ENCODE data around the gene EIF5. TPM values are rescaled to one million over a fixed set of nuclear protein-coding genes. Genes with fewer than 3 reads are reported as not detected.
"Not testable (repeated sequence)": the region's sequence is repeated elsewhere in the genome, so short reads cannot be mapped to it uniquely, and the experiment has no call there.

The EIF5 gene
- total RNA-seq, 2 donors from 2014 or later, result 191 to 232 TPM

DNA sequence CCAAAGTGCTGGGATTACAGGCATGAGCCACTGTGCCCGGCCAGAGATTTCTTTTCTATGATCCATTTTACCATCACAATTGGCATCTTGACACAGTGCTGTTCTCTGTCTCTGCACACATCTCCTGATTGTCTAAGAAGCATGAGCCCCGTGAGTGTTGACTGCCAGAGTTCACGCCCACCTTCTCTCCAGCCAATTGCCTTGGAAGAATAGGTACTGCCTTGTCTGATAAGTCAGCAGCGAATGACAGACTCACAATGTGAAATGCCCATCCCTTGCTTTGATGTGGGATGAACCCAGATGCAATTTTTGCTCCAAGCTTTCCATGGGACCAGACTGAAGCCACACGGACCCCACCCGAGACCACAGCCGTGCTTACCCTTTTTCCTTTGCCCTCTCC, 19.3 kb downstream of the EIF5 start:
- DNase-seq (ENCODE audit: low spot score), result no peak
- intact Hi-C loops (cut with DNase I), result loop anchor here in 1 of 2 donors (5.0 kb wide), 1 partner anchor 109 kb away; no protein-coding TSS in a partner anchor

DNA sequence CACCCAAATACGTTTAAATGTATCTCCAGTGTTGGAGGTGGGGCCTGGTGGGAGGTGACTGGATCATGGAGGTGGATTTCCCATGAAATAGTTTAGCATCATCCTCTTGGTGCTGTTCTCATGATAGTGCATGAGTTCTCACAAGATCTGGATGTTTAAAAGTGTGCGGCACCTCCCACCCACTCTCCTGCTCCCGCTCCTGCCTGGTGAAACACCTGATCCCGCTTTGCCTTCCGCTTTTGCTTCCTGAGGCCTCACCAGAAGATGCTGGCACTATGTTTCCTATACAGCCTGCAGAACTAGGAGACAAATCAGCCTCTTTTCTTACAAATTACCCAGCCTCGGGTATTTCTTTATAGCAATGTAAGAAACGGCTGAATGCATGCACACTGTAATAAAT, 20.1 kb downstream of the EIF5 start:
- intact Hi-C loops (cut with DNase I), result loop anchor here in 1 of 2 donors (5.0 kb wide), 1 partner anchor 108 kb away; no protein-coding TSS in a partner anchor
- no peak for DNase-seq (ENCODE audit: low spot score)

DNA sequence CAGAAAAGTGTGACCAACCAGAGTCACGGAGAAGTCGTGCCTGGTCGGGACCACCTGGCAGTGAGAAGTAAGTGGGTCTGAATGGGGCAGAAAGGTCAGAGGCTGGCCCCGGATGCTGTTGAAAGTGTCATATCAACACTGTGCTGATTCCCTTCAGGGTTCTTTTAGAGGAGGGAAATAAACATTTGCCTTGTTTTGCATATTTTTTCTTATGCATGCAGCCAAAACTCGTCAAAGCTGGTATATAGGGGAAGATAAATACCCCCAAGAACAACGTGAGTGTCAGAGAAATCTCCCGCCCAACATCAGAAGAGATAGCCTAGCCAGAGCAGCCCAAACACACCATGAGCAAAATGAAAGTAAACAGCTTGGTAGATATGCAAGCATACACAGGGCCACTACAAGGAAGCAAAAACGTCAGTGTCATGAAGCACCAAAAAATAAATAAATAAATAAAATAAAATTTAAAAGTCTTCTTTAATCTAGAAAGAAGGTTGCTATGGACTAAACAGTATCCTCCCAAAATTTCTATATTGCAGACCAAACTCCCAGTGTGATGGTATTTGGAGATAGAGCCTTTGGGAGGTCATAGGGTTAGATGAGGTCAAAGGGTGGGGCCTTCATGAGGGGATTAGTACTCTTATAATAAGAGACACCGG, 22.1 kb downstream of the EIF5 start:
- no peak for DNase-seq (ENCODE audit: low spot score)
- intact Hi-C loops (cut with DNase I), result no loop called here

GRCh38 chr14:103357552-103357951, 23.5 kb downstream of the EIF5 start:
- intact Hi-C loops (cut with DNase I); DNase-seq (ENCODE audit: low spot score): not testable (repeated sequence)

GRCh38 chr14:103360548-103360947, 26.5 kb downstream of the EIF5 start:
- intact Hi-C loops (cut with DNase I), result no loop called here
- DNase-seq (ENCODE audit: low spot score), result no peak

GRCh38 chr14:103361867-103362266, 27.8 kb downstream of the EIF5 start:
- intact Hi-C loops (cut with DNase I), result no loop called here
- no peak for DNase-seq (ENCODE audit: low spot score)

DNA sequence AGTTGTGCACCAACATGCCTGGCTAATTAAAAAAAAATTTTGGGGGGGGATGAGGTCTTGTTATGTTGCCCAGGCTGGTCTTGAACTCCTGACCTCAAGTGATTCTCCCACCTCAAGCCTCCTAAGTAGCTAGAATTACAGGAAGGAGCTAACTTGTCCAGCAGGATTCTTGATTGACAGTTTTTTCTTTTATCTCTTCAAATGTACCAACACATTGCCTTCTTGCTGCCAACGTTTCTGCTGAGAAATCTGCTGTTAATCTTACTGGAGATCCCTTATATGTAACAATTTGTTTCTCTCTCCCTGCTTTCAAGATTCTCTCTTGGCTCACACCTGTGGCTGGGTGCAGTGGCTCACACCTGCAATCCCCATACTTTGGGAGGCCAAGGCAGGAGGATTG, 28.7 kb downstream of the EIF5 start:
- intact Hi-C loops (cut with DNase I), result no loop called here
- no peak for DNase-seq (ENCODE audit: low spot score)

GRCh38 chr14:103366741-103367140, 32.7 kb downstream of the EIF5 start:
- no peak for DNase-seq (ENCODE audit: low spot score)
- intact Hi-C loops (cut with DNase I), result no loop called here

- DNase-seq (ENCODE audit: low spot score), result no peak
- intact Hi-C loops (cut with DNase I), result no loop called here
These were observed 34.0 kb downstream of the EIF5 start for GRCh38 chr14:103367995-103368394.

DNA sequence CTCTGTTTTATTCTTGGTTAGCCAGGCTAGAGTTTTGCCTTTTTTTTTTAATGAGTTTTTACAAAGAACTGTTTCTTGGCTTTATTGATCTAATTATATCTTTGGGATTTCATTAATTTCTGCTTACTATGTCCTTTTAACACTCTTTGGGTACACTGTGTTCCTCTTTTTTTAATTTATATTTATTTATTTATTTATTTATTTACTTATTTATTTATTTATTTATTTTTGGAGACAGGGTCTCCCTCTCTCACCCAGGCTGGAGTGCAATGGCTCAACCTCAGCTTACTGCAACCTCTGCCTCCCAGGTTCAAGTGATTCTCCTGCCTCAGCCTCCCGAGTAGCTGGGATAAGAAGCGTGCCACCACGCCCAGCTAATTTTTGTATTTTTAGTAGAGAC, 36.0 kb downstream of the EIF5 start:
- intact Hi-C loops (cut with DNase I), result no loop called here
- no peak for DNase-seq (ENCODE audit: low spot score)

GRCh38 chr14:103372017-103372416, 38.0 kb downstream of the EIF5 start:
- no peak for DNase-seq (ENCODE audit: low spot score)
- intact Hi-C loops (cut with DNase I), result no loop called here

GRCh38 chr14:103372552-103373304, 38.7 kb downstream of the EIF5 start:
- intact Hi-C loops (cut with DNase I), result no loop called here
- DNase-seq (ENCODE audit: low spot score), result peak; percentile 85

GRCh38 chr14:103374121-103374520, 40.1 kb downstream of the EIF5 start:
- DNase-seq (ENCODE audit: low spot score), result no peak
- intact Hi-C loops (cut with DNase I), result no loop called here

DNA sequence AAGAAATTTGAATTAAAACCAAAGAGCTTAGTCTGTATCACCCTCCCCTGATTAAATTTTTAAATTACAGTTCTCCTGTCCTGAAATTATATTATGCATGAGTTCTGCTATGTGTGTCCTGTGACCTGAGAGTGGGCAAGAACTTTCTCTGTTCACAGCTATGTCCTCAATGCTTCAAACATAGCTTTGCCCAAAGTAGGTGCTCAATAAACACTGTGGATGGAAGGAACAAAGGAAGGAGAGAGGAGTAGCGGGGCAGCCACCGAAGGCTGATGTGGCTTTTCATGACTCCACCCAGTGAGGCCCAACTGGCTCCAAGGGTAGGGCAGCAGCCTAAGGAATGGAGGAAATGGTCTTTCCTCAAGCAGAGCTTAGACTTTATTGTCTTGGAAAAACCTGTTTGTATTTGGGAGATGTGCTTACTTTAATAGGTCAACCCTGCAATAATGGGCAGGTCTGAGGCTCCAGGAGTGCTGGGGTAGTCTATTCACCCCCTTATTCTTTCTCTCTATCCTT, 43.5 kb downstream of the EIF5 start:
- no peak for DNase-seq (ENCODE audit: low spot score)
- intact Hi-C loops (cut with DNase I), result loop anchor here in 1 of 2 donors (5.0 kb wide), 1 partner anchor 40 kb away; no protein-coding TSS in a partner anchor

- no peak for DNase-seq (ENCODE audit: low spot score)
- intact Hi-C loops (cut with DNase I), result loop anchor here in 1 of 2 donors (5.0 kb wide), 1 partner anchor 41 kb away; no protein-coding TSS in a partner anchor
These were observed 44.2 kb downstream of the EIF5 start for GRCh38 chr14:103378038-103378854.

DNA sequence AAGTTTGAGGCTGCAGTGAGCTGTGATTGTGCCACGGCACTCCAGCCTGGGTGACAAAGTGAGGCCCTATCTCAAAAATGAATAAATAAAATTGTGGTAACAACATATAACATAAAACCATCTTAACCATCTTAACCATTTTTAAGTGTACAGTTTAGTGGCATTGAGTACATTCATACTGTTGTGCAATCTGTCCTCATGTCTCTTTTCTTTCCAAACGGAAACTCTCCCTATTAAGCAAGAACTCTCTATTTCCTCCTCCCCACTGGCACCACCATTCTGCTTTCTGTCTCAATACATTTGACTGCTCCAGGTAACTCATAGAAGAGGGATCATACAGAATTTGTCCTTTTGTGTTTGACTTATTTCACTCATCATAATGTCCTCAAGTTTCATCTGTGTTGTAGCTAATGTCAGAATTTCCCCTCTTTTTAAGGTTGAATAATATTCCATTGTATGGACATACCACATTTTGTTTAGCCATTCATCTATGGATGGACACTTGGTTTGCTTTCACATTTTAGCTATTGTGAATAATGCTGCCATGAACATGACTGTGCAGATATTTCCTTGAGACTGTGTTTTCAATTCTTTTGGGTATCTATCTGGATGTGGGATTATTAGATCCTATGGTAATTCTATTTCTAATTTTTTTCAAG, 46.8 kb downstream of the EIF5 start:
- intact Hi-C loops (cut with DNase I), result loop anchor here in 1 of 2 donors (10.0 kb wide), 1 partner anchor 46 kb away; the partner anchor contains the start of gene EIF5
- DNase-seq (ENCODE audit: low spot score), result no peak

DNA sequence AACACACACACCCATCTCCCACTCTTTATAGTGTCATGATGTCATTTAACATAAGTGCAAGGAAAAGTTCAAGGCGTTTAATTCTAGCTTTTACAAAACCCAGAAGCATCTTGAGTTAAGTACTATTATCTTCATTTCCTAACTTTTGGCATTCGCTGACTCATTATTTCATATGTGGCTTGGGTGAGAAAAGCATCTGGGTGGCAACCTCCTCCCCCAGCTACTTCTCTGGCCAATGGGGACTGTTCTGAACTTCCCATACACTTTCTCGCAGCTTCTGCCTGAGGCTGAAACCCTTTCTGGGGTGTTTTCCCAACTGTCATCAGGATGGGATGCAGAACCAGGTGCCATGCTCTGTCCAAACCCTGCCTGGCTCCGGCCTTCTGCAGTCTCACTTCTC, 48.3 kb downstream of the EIF5 start:
- intact Hi-C loops (cut with DNase I), result loop anchor here in 1 of 2 donors (10.0 kb wide), 1 partner anchor 48 kb away; the partner anchor contains the start of gene EIF5
- no peak for DNase-seq (ENCODE audit: low spot score)

DNA sequence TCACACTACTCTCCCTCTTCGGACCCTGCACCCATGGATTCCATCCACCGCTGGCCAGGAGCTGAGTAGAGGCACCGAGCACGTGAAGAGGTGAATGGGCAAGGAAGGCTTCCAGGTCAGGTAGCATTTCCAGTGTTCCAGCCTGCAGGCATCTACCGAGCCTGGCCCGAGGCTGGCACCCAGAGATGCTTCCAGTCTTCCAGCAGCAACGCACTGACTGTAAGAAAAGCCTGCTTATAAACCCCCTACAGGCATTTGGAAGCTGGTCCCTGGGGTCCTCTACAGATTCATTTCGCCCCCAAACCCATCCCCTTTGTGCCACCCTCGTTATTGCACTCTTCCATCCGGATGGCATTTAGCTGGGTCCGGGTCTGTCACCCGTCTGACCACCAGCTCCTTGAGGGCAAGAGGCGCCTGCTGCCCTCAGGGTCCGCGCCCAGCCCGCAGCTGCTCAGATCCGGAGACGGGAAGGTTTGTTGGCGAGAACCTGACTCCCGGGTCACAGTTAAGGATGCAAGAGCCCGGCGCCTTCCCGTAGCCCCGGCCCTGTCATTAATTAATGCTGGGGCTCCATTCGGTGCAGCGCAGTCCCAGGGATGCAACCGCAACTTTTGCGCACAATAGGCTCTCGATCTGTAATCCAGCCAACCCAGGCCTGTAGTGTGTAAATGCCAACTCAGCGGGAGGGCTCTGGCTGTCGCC, 50.6 kb downstream of the EIF5 start:
- DNase-seq (ENCODE audit: low spot score), result peak; percentile 83
- intact Hi-C loops (cut with DNase I), result loop anchor here in 1 of 2 donors (10.0 kb wide), 1 partner anchor 50 kb away; the partner anchor contains the start of gene EIF5
